H9 (cell line): Measurements from ENCODE around the gene CD47. TPM values are rescaled to one million over a fixed set of nuclear protein-coding genes. Genes with fewer than 3 reads are reported as not detected.

Source experiments
- DNase-seq: peaks from one replicate; pipeline ENCODE4 v3.0.0-alpha.2; 2017
- H2AFZ ChIP-seq: one replicate; pipeline ENCODE4 v1.6.1; 2013; ENCODE audit warnings: mild to moderate bottlenecking, low read length, control low read depth, moderate library complexity
- H2AK5ac ChIP-seq: 2 replicates; pipeline ENCODE4 v1.6.1; 2013; ENCODE audit warnings: low read length, control low read depth, mixed read lengths; ENCODE audit not compliant: insufficient read length
- H2BK120ac ChIP-seq: one replicate; pipeline ENCODE4 v1.6.1; 2013; ENCODE audit warnings: low read depth, mild to moderate bottlenecking, low read length, control low read depth, inconsistent platforms; ENCODE audit not compliant: poor library complexity, severe bottlenecking
- H2BK12ac ChIP-seq: 2 replicates; pipeline ENCODE4 v1.6.1; 2013; ENCODE audit warnings: low read length, control low read depth, mixed read lengths, low read depth; ENCODE audit not compliant: insufficient read length
- H2BK15ac ChIP-seq: 2 replicates; pipeline ENCODE4 v1.6.1; 2013; ENCODE audit warnings: low read depth, low read length, control low read depth
- H2BK20ac ChIP-seq: one replicate; pipeline ENCODE4 v1.6.1; 2013; ENCODE audit warnings: low read depth, mild to moderate bottlenecking, low read length, control low read depth, inconsistent platforms; ENCODE audit not compliant: poor library complexity, severe bottlenecking
- H2BK5ac ChIP-seq: 2 replicates; pipeline ENCODE4 v1.6.1; 2013; ENCODE audit warnings: low read length, control low read depth, mixed read lengths; ENCODE audit not compliant: insufficient read length
- H3K14ac ChIP-seq: 2 replicates; pipeline ENCODE4 v1.6.1; 2013; ENCODE audit warnings: low read length, control low read depth; ENCODE audit not compliant: insufficient read depth
- H3K18ac ChIP-seq: 2 replicates; pipeline ENCODE4 v1.6.1; 2013; ENCODE audit warnings: low read depth, mild to moderate bottlenecking, mixed read lengths, low read length, control low read depth; ENCODE audit not compliant: insufficient read length
- H3K23ac ChIP-seq: 2 replicates; pipeline ENCODE4 v1.6.1; 2013; ENCODE audit warnings: low read length, control low read depth, mixed read lengths, low read depth; ENCODE audit not compliant: insufficient read length
- H3K23me2 ChIP-seq: 2 replicates; pipeline ENCODE4 v1.6.1; 2013; ENCODE audit warnings: low read depth, mild to moderate bottlenecking, mixed read lengths, low read length, control low read depth; ENCODE audit not compliant: insufficient read length, poor library complexity, severe bottlenecking
- H3K27ac ChIP-seq: 2 replicates; pipeline ENCODE4 v1.5.1; 2013; ENCODE audit warnings: low read length, control low read depth, mixed read lengths, low read depth; ENCODE audit not compliant: insufficient read length
- H3K27me3 ChIP-seq: 2 replicates; pipeline ENCODE4 v1.6.1; 2013; ENCODE audit warnings: low read length, control low read depth, inconsistent platforms; ENCODE audit not compliant: insufficient read depth
- H3K4ac ChIP-seq: 2 replicates; pipeline ENCODE4 v1.6.1; 2013; ENCODE audit warnings: low read depth, mild to moderate bottlenecking, control low read depth, inconsistent platforms, low read length, moderate library complexity
- H3K4me1 ChIP-seq: 2 replicates; pipeline ENCODE4 v1.6.1; 2013; ENCODE audit warnings: low read length, control low read depth, inconsistent platforms; ENCODE audit not compliant: insufficient read depth
- H3K4me2 ChIP-seq: 2 replicates; pipeline ENCODE4 v1.6.1; 2013; ENCODE audit warnings: low read length, control low read depth, mixed read lengths; ENCODE audit not compliant: insufficient read length, insufficient read depth
- H3K56ac ChIP-seq: 2 replicates; pipeline ENCODE4 v1.6.1; 2013; ENCODE audit warnings: low read depth, mild to moderate bottlenecking, mixed read lengths, low read length, control low read depth; ENCODE audit not compliant: insufficient read length
- H3K79me1 ChIP-seq: 2 replicates; pipeline ENCODE4 v1.6.1; 2013; ENCODE audit warnings: low read depth, mild to moderate bottlenecking, moderate library complexity, low read length, control low read depth, inconsistent platforms; ENCODE audit not compliant: insufficient read depth, poor library complexity, severe bottlenecking
- H3K79me2 ChIP-seq: 2 replicates; pipeline ENCODE4 v1.6.1; 2013; ENCODE audit warnings: low read length, control low read depth, inconsistent platforms; ENCODE audit not compliant: insufficient read depth
- H3K9ac ChIP-seq: 2 replicates; pipeline ENCODE4 v1.6.1; 2013; ENCODE audit warnings: low read length, control low read depth, mixed read lengths; ENCODE audit not compliant: insufficient read length; ENCODE audit errors: extremely low read depth
- H3K9me3 ChIP-seq: one replicate; pipeline ENCODE4 v1.6.1; 2013; ENCODE audit warnings: low read depth, low read length, inconsistent platforms; ENCODE audit not compliant: control insufficient read depth
- H3T11ph ChIP-seq: one replicate; pipeline ENCODE4 v1.6.1; 2013; ENCODE audit warnings: mild to moderate bottlenecking, low read length, control low read depth, inconsistent platforms
- H4K20me1 ChIP-seq: one replicate; pipeline ENCODE4 v1.6.1; 2013; ENCODE audit not compliant: control insufficient read depth, insufficient read length, insufficient read depth
- H4K5ac ChIP-seq: 2 replicates; pipeline ENCODE4 v1.6.1; 2013; ENCODE audit warnings: low read depth, mild to moderate bottlenecking, mixed read lengths, low read length, control low read depth; ENCODE audit not compliant: insufficient read length
- H4K8ac ChIP-seq: replicated peaks from 2 replicates; pipeline ENCODE4 v1.6.1; 2013; ENCODE audit warnings: low read length, control low read depth, mixed read lengths, low read depth; ENCODE audit not compliant: insufficient read length
- H4K91ac ChIP-seq: 2 replicates; pipeline ENCODE4 v1.6.1; 2013; ENCODE audit warnings: low read depth, mild to moderate bottlenecking, moderate library complexity, mixed read lengths, low read length, control low read depth; ENCODE audit not compliant: insufficient read length
- H3K27ac Mint-ChIP-seq, 3 experiments: 2 replicates in 2 of 3; 3 replicates in 1 of 3; pipeline ENCODE4 v1.8.0; 2020 to 2021; ENCODE audit warnings: mixed read lengths in 3 of 3, mild to moderate bottlenecking in 1 of 3, moderate library complexity in 1 of 3
- H3K27me3 Mint-ChIP-seq: 2 replicates; pipeline ENCODE4 v1.8.0; 2021; ENCODE audit warnings: low read depth, mild to moderate bottlenecking, moderate library complexity, mixed read lengths
- H3K36me3 Mint-ChIP-seq, 3 experiments: 2 replicates in 2 of 3; 3 replicates in 1 of 3; pipeline ENCODE4 v1.8.0; 2020 to 2021; ENCODE audit warnings: low read depth in 3 of 3, mixed read lengths in 3 of 3; ENCODE audit not compliant: insufficient read depth in 1 of 3
- H3K4me1 Mint-ChIP-seq, 2 experiments: 2 replicates each; pipeline ENCODE4 v1.8.0; 2020; ENCODE audit warnings: mixed read lengths in 2 of 2
- H3K4me3 Mint-ChIP-seq, 2 experiments: 2 replicates in 1 of 2; 3 replicates in 1 of 2; pipeline ENCODE4 v1.8.0; 2020 to 2021; ENCODE audit warnings: mild to moderate bottlenecking in 2 of 2, mixed read lengths in 2 of 2, moderate library complexity in 1 of 2
- H3K9me3 Mint-ChIP-seq, 2 experiments: 2 replicates in 1 of 2; 3 replicates in 1 of 2; pipeline ENCODE4 v1.8.0; 2020; ENCODE audit warnings: mild to moderate bottlenecking in 2 of 2, mixed read lengths in 2 of 2, moderate library complexity in 1 of 2
- CTCF ChIP-seq: fragments of 200-600 bp; sonication (generic); conservative IDR thresholded peaks from 3 replicates; pipeline ENCODE4 v1.8.0; 2021; ENCODE audit warnings: antibody characterized with exemption, mild to moderate bottlenecking
- WGBS: extraction: QIAGEN DNeasy Blood & Tissue Kit; methylation state at CpG from one replicate; pipeline ENCODE4 v1.1.7; 2013; ENCODE audit warnings: missing lambda C conversion rate, low lambda C conversion rate, mixed read lengths; ENCODE audit not compliant: insufficient read length; ENCODE audit errors: extremely low coverage; 5-methylcytosine and 5-hydroxymethylcytosine counted together
- total RNA-seq: library from RNA; stranded (reverse); gene quantifications from 2 replicates; pipeline ENCODE4 v1.2.1, GENCODE V29; 2021

The CD47 gene
- total RNA-seq, 1 experiment from 2014 or later: 15.4 TPM

- peaks cover 3 to 4% (median 3%) of the 10 kb centered on the region in 3 experiments; a peak in 4 of 7 replicates for H3K36me3 Mint-ChIP-seq
These were observed 61.4 kb downstream of the CD47 start for GRCh38 chr3:108029466-108029865.

More at GRCh38 chr3:108029466-108029865, 61.4 kb downstream of the CD47 start:
- no peak for DNase-seq
- no peak overlapping the region for H3T11ph ChIP-seq
- no peaks in the 10 kb centered on the region for H4K20me1 ChIP-seq
- Mint-ChIP-seq H3K4me1 (peaks cover 5% of the 10 kb centered on the region in 2 experiments), H3K27me3 (no peaks in the 10 kb centered on the region), H3K27ac (no peak overlapping the region), H3K4me3 (no peak overlapping the region), H3K9me3 (peaks cover 2 to 14% of the 10 kb centered on the region in 2 experiments; a peak in 3 of 5 replicates)
- no peaks in the 10 kb centered on the region for H3K27me3 ChIP-seq
- no peaks in the 10 kb centered on the region for H3K23me2 ChIP-seq
- no peaks in the 10 kb centered on the region for H3K79me1 ChIP-seq
- no peak overlapping the region for H2BK120ac ChIP-seq
- H3K56ac ChIP-seq: no peak overlapping the region
- no peak overlapping the region for H4K8ac ChIP-seq
- no peak overlapping the region for H3K9ac ChIP-seq
- no peak overlapping the region for H2BK15ac ChIP-seq
- H3K4me2 ChIP-seq: no peak overlapping the region
- no peaks in the 10 kb centered on the region for H3K79me2 ChIP-seq
- no peak overlapping the region for H3K18ac ChIP-seq
- no peak overlapping the region for H2BK12ac ChIP-seq
- H3K4me1 ChIP-seq: no peaks in the 10 kb centered on the region
- no peak overlapping the region for H2BK5ac ChIP-seq
- H3K27ac ChIP-seq: no peak overlapping the region
- no peak overlapping the region for H2BK20ac ChIP-seq
- H4K5ac ChIP-seq: no peak overlapping the region
- no peak overlapping the region for H2AK5ac ChIP-seq
- H3K9me3 ChIP-seq: no peaks in the 10 kb centered on the region
- H3K14ac ChIP-seq: no peak overlapping the region
- no peak overlapping the region for H3K23ac ChIP-seq
- no peak overlapping the region for H4K91ac ChIP-seq
- WGBS: no CpG with 5 or more reads among the region's 1 CpG
- no peak for TF ChIP-seq CTCF
- no peak overlapping the region for H2AFZ ChIP-seq
- H3K4ac ChIP-seq: no peak overlapping the region
